Measurements from ENCODE around the gene PRPSAP1. TPM values are rescaled to one million over a fixed set of nuclear protein-coding genes. Genes with fewer than 3 reads are reported as not detected.

The PRPSAP1 gene
- total and polyA plus RNA-seq, 2 experiments from 2014 or later: 59.5 to 80.4 TPM

GRCh38 chr17:76390003-76390421 lies 36.3 kb upstream of the PRPSAP1 start:
- H3K27ac ChIP-seq: peak overlapping the region; percentile 32
- no peak for TF ChIP-seq CTCF (IDR thresholded peaks at IDR 0.05; ENCODE audit: low read depth, low read length)

GRCh38 chr17:76388966-76389888 lies 35.5 kb upstream of the PRPSAP1 start:
- Histone ChIP-seq H3K27ac (no peak overlapping the region), H3K4me3 (no peak overlapping the region), H3K9me3 (ENCODE audit: low read depth) (no peaks in the 10 kb centered on the region), H3K36me3 (peaks cover 14% of the 10 kb centered on the region), H3K27me3 (peaks cover 13% of the 10 kb centered on the region), H3K4me1 (ENCODE audit: low read depth) (peaks cover 3% of the 10 kb centered on the region)
- no peak for TF ChIP-seq CTCF (IDR thresholded peaks at IDR 0.05; ENCODE audit: low read depth, low read length)
- no peak for DNase-seq (ENCODE audit: low read depth in 1 of 2, low spot score in 1 of 2)

More at GRCh38 chr17:76390003-76390421, 36.3 kb upstream of the PRPSAP1 start:
- no peak overlapping the region for H3K4me3 ChIP-seq
- peaks cover 7% of the 10 kb centered on the region for H3K27me3 ChIP-seq
- H3K36me3 ChIP-seq: peaks cover 19% of the 10 kb centered on the region
- peaks cover 3% of the 10 kb centered on the region for H3K4me1 ChIP-seq (ENCODE audit: low read depth)
- H3K9me3 ChIP-seq (ENCODE audit: low read depth): no peaks in the 10 kb centered on the region
- peak in 1 of 2 donors; percentile 64 for DNase-seq (ENCODE audit: low read depth in 1 of 2, low spot score in 1 of 2)

GRCh38 chr17:76386966-76387765 lies 33.5 kb upstream of the PRPSAP1 start:
- no peak overlapping the region for H3K4me3 ChIP-seq
- H3K4me1 ChIP-seq (ENCODE audit: low read depth): peaks cover 3% of the 10 kb centered on the region
- peaks cover 13% of the 10 kb centered on the region for H3K27me3 ChIP-seq
- peaks cover 4% of the 10 kb centered on the region for H3K36me3 ChIP-seq
- H3K27ac ChIP-seq: no peak overlapping the region
- DNase-seq (ENCODE audit: low read depth in 1 of 2, low spot score in 1 of 2): no peak
- TF ChIP-seq CTCF (IDR thresholded peaks at IDR 0.05; ENCODE audit: low read depth, low read length): no peak
- H3K9me3 ChIP-seq (ENCODE audit: low read depth): no peaks in the 10 kb centered on the region

GRCh38 chr17:76385892-76386786 lies 32.4 kb upstream of the PRPSAP1 start:
- no peaks in the 10 kb centered on the region for H3K9me3 ChIP-seq (ENCODE audit: low read depth)
- H3K36me3 ChIP-seq: peaks cover 3% of the 10 kb centered on the region
- no peak overlapping the region for H3K27ac ChIP-seq
- peaks cover 3% of the 10 kb centered on the region for H3K4me1 ChIP-seq (ENCODE audit: low read depth)
- peak; percentile 74 for TF ChIP-seq CTCF (IDR thresholded peaks at IDR 0.05; ENCODE audit: low read depth, low read length)
- peak; percentile 80 to 89 for DNase-seq (ENCODE audit: low read depth in 1 of 2, low spot score in 1 of 2)
- H3K27me3 ChIP-seq: peaks cover 13% of the 10 kb centered on the region
- H3K4me3 ChIP-seq: peak overlapping the region; percentile 39
